Stimulated activated CD8-positive, alpha-beta memory T cell treated with anti-CD3 and anti-CD28 coated beads, Interleukin-4, amount 100 ng/mL, for 48 hours (primary cell): Measurements from ENCODE around the gene ATP8B1.

ENCODE experiments used
- DNase-seq: peaks from one replicate; pipeline ENCODE4 v3.0.0-alpha.2; 2020

Gene ATP8B1

DNA sequence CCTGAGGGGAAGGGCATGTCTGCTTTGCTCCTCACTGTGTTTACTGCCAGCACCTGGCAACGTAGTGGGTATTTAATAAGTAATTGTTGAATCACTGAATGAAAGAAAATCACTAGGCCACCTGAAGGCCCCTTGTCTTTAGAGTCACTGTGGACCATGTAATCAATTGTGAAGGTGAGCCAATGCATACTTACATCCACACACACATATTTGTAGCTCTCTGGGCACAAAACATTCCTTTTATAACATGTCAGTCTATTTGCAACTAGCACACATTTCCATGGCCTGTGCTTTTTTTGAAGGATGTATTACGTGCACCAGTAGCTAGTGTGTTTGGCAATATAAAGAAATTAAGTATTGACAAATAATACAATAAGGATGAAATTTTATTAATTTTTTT, 11.2 kb downstream of the ATP8B1 start:
- no peak for DNase-seq

DNA sequence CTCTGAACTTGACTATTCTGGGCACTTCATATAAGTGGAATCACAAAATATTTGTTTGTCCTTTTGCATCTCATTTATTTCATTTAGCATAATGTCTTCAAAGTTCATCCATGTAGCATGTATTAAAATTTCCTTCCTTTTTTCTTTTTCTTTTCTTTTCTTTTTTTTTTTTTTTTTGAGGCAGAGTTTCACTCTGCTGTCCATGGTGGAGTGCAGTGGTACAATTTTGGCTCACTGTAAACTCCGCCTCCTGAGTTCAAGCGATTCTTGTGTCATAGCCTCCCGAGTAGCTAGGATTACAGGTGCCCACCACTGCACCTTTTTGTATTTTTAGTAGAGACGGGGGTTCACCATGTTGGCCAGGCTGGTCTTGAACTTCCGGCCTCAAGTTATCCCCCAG, 11.9 kb downstream of the ATP8B1 start:
- DNase-seq = no peak

DNA sequence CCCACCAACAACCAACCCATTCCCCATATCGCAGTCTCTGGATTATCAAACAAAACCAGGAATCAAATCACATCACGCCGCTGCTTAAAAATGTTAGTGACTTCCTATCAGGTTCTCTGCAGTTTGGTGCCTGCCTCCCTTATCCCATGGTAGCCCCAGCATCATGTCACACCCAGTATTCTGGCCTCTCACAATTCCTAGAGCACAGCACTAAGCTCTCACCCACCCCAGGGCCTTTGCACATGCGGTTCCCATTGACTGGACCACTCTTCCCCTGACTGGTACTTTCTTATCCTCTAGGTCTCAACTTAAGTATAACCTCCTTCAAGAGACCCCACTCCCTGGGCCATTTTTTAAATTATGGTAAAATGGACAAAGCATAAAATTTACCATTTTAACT, 12.8 kb downstream of the ATP8B1 start:
- DNase-seq = no peak

DNA sequence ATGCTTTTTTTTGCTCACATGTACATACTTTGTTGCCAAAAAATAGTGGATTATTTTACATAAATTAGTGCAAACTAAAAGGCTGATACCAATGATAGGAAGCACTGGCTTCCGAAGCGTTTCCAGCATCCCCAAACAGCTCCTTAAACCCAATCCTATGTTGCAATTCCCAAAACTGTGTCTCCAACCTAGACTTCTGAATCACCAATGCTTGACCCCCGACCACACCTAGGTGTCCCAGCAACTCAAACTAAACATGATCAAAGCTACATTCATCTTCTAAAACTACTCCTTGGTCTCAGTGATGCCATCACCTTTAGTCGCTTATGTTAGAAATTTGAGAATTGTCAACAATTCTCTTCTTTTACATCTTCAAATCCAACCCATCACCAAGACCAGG, 13.4 kb downstream of the ATP8B1 start:
- no peak for DNase-seq

DNA sequence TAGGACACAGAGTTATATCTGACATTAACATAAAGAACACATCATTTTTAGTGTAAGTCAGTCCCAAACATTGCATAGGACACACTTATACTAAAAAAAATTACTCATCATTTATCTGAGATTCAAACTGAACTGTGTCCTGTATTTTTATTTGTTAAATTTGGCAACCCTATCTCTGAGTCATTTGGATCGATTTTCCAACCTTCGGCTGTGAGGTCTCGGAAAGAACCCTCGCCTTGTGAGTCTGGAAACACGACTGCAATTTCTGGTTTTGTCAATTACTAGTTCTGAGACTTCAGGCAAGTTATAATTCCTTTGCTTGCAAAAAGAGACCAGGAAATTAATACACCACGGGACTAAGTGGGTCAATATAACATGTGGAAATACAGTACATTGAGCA, 14.0 kb downstream of the ATP8B1 start:
- no peak for DNase-seq

DNA sequence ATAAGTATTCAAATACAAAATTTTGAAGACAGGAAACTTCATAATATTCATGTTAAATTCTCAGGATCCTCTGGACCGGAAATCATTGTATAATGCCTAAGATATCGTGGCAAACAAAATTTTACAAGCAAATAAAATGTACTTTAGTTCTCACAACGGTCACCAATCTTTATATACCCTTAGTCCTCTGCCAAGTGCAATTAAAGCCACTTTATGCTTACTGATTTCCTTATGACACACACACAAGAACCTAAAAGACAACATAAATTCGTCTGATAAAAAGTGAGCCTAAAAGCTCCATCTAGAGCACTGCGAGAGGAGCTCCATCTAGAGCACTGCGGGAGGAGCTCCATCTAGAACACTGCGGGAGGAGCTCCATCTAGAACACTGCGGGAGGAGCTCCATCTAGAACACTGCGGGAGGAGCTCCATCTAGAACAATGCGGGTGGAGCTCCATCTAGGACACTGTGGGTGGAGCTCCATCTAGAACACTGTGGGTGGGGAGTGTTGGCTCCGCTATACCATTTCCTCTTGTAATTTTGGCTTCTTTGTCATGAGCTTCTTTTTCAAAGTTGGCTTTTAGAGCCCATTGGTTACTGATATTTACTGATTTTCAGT, 15.9 kb downstream of the ATP8B1 start:
- no peak for DNase-seq

DNA sequence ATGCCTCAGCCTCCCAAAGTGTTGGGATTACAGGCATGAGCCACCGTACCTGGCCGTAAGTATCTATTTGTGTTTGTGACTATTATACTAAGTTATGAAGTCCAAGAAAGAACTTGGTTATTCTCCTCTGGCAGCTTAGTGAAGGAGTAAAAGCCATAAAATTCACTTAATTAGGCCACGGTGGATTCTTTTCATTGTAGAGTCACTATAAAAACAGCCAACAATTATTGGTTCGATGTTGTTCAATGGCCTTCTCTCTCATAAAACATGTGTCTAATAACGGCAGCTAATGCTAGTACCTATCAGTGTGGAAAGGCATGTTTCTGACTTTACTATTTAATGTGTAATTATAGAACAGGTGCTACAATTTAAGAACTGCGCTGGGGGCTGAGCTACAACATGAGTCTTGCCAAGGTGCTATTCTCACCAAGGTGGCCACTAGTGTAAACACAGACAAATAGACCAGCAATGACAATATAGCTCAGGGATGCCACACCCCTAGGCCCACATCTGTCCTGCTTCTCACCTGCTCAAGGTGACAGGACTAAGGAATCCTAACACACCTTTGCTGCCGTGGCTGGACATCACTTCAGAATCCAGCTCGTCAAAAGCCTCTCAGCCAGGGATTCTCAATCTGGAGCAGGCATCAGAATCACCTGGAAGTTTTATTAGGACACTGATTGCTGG, 17.2 kb downstream of the ATP8B1 start:
- no peak for DNase-seq

DNA sequence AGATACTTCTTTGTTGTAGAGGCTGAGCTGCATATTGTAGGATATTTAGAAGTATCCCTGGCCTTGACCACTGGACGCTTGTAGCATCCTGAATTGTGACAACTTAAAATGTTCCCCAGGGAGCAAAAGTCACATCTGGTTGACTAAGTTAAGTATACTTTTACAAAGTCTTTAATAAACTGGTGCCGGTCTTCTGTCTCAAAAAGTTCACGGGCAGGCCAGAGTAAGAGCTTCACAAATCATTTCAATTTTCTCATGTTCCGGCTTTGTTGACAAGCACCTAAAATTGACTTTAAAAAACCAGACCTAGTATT, 18.4 kb downstream of the ATP8B1 start:
- no peak for DNase-seq

DNA sequence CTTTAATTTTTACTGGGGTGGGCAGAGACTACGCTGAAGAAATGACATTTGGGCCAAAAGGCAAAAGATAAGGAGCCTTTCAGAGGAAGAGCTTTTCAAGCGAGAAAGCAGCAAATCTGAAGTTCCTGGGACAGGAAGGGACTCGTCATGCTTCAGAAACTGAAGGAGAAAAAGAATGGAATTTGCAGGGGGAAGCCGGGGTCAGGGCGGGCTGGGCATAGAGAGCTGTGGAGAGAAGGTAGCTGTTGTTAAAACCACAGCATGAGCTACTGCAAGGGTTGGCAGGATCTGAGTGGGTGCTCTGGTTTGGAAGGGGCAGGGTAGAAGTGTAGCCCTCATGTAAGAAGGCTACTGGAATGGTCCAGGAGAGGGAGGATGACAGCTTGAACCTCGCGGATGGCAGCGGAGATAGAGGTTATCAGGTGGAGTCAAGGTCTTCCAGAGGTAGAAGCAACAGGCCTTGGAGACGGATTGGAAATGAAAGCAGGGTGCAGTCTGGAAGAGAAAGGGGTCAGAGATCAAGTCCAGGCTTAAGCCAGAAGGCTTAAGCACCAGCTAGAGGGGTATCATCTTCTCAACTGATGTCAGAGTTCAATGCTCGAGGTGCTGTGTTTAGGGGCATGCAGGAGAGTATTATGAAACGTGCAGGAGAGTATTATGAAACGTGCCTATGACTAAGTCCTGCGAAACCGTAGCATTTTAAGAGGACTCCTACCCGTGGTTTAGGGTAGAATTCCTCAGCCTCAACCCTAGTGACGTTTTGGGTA, 18.9 kb downstream of the ATP8B1 start:
- DNase-seq = no peak

DNA sequence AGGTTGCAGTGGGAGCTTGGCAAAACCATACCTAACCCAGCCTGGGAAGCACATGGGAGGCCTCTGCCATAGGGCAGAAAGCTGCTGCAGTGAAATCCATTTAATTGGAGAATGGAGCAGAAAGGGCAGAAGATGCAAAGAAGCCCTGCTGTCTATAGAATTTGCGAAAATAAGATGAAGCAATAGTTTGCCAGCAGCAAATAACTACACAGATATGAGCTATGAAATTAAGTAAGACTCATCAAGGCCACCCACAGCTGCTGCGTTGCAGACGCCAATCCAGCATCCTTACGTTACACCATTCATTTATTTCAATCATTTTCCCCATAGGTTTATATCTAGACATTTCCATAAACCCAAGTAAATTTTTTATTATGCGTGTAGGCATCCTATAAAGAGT, 21.1 kb downstream of the ATP8B1 start:
- DNase-seq = no peak

DNA sequence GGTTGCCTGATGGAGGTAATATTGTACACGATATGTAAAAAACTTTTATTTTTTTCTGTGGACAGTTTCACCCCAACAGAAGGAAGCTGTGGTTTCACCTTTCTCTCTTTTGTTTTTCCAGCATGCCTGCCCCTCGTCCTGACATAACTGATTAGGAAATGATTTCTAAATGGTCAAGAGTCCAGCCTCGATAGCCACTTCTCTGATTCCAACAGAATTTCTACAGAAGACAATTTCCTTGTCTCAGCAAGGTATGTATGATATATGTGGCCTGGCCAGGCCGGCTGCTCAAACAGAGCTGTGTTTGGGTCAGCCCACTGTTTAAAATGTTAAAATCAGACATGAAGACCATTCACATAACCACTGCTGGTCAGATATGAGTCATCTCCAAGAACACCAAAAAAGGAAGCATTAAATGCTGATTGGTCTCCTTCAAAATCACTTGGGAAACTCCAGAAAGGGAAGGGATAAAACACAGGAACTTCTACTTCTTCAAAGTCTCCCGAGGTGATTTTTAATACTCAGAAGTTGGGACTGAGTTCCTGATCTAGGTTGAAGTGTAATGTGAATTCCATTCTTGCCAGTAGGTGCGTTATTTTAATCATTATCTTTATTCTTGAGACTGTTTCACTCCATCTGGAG, 22.3 kb downstream of the ATP8B1 start:
- DNase-seq = no peak

DNA sequence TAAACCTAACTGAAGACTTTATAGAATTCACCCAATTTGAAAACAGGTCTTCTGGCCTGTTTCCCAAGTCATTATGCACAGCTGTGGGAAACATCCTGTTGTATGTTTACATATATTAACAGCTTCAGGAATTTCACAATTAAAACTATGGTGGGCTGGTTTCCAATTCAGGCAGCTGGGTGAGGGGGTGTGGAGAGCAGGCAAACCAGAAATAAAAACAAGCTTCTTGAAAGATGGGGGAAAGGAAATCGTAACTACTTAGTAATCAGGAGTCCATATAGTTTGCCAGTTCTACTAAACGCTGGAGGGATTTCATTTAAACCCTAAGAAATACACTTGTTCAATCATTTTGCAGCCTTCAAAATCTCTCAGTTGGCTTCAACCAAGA, 22.8 kb downstream of the ATP8B1 start:
- no peak for DNase-seq

DNA sequence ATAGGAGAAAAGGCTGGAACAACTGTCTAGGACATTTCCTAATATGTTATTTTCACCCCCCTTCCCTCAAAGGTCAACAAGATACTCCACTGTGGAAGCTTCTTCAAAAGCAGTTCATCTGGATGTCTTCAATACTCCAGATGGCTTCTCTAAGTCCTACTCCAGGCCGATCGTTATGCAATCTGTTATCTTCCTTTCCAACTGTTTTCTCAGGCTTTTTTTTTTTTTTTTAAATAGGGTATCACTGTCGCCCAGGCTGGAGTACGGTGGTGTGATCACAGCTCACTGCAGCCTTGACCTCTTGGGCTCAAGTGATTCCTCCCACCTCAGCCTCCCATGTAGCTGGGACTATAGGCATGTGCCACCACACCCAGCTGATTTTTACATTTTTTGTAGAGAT, 26.3 kb downstream of the ATP8B1 start:
- DNase-seq = no peak

DNA sequence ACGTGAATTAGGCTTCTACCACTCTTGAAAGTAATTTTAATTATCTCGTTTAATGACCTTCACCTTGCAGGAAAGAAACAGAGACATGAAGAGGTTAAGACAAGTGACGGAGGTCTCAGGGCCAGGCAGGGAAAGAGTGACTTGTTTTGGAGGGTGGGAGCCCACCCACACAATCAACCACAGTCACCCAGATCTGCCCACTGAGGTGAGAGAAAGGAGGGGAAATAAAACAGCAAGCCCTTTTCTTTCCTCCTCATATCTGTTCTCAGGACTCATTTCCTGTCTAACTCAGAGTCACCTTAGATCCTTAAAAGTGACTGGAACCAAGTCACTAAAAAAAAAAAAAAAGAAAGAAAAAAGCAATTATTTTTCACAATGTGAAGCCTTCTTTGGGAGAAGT, 26.8 kb downstream of the ATP8B1 start:
- DNase-seq = peak; percentile 28

DNA sequence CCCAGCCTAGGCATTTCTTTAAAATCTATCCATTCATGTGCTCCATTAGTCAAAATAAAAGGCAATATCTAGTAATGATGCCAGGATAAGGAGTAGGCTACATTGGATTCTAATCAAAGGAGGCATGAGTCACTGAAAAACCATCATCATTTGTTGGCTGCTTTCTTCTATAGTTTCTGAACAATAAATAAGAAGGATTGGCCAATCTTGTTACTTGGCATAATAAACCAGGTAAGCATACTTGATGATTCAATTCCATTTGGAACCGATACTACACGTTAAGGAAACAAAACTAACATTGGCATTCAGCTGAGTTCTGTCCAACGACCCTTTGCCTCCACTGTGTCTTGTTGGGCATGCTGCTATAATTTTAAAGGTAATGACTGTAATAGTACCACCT, 27.2 kb downstream of the ATP8B1 start:
- DNase-seq = no peak

DNA sequence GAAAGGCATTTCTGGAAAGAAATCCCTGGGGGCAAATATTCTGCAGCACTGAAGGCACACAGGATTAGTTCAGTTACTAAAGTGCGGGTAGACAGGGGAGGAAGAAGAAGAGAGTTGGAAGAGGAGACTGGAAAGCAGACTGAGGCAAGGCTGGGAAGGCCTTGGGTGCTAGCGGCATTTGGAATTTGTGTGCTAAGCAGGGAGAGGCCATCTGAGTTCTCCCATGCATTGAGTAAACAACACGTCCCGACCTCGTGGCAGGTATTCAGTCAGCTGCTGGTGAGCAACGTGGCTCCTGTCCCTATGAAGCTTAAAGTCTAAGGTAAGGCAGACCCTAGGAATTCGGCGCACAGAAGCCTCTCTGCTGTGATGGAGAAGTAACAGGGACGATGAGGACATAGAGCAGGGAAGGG, 30.7 kb downstream of the ATP8B1 start:
- no peak for DNase-seq

DNA sequence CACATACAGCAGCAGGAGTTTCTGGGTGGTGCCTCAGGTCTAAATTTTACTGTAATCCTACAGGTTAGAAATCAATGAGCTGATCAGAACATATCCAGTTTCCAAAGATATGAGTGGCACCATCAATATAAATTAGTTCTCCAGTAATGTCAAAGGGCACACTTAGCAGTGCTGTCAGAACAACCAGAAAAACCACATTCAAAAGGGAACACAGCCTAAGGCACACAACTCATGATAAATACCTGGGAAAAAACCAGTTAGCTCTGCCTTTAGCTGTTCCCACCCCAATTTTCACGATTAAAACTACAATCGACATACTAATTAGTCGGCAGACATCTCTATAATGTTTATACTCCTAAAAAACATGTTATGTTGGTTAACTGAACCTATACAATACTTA, 31.5 kb downstream of the ATP8B1 start:
- no peak for DNase-seq

DNA sequence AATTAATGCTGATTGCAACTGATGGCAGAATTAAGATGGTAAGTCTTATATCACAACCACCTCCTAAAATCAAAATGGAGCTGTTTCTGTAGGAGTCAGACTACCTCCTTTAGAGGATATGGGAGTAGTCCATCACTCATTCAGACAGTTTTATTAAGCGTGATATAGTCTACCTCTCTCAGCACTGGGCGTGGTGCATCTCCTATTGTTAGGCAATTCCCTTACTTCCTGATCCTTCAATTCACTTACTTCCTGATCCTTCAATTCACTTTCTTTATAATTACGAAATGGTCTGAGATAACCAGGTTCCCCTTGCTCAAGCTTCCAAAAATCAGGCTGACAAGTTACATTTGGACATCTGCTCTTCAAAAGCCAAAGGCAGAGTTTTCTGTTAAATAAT, 31.9 kb downstream of the ATP8B1 start:
- DNase-seq = no peak

DNA sequence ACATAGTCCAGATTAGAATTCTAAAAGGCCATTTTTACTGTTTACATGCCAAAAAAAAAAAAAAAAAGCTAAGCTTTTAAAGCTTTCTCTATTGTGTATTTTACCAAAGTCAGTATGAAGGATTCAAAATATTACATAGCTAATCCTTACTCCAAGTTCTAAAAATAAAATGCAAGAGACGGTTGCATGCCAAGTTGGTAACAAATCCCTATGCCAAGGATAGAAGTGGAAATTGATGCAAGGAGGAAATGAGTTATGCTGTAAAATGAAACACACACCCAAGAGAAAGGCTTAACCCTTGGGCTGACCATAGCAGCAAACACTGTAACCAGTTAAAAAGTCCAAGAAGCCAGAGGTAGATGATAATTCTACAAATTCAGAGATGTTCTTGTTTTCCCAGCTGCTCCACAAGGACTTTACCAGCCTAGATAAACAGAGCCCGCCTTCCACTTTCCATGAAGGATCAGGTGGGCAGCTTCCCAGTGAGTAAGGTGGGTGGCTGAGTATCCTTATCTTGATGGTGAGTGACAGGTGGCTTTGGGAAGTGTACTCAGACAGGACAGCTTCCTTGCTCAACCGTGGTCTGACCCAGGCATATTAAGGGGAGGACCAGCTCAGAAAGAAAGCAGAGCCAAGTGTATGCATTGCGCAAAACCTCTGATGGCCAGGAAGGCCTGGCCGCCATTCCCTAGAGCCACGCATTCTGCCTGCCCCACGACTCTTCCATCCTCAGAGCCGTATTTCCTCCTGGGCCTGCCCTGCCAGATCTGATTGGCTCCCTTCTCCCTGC, 34.4 kb downstream of the ATP8B1 start:
- no peak for DNase-seq

DNA sequence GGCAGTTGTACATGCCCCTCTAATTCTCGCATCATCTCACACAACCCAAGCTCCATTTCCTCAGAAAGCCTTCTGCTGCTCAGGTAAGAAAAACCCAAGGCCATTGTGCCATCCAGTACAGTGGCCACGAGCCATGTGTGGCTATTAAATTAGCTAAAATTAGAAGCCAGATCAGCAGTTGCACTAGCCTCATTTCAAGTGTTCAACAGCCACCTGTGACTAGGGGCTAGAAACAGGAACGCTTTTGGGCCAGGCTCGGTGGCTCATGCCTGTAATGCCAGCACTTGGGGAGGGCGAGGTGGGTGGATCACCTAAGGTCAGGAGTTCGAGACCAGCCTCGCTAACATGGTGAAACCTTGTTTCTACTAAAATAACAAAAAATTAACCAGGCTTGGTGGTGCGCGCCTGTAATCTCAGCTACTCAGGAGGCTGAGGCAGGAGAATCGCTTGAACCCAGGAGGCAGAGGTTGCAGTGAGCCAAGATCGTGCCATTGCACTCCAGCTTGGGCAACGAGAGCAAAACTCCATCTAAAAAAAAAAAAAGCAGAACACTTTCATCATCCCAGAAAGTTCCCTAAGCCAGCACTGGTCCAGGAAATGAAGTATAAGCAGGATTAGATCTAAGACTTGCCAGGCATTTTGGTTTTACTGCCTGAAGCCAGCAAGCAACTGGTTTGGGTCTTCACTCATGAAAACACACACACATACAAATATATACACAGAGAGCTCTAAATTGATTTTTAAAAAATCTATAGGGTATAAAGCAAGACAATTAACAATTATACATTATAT, 35.7 kb downstream of the ATP8B1 start:
- DNase-seq = no peak

DNA sequence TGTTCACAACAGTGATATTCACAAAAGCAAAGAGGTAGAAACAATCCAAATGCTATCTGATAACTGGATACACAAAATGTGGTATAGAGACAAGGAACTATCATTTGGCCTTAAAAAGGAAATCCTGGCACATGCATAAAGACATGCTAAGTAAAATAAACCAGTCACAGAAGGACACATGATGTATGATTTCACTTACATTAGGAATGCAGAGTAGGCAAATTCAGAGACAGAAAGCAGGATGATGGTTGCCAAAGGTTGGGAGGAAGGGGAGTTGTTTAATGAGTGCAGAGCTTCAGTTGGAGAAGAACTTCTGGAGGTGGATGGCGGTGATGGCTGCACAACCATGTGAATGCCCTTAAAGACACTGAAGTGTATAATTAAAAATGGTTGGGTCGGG, 38.1 kb downstream of the ATP8B1 start:
- no peak for DNase-seq

DNA sequence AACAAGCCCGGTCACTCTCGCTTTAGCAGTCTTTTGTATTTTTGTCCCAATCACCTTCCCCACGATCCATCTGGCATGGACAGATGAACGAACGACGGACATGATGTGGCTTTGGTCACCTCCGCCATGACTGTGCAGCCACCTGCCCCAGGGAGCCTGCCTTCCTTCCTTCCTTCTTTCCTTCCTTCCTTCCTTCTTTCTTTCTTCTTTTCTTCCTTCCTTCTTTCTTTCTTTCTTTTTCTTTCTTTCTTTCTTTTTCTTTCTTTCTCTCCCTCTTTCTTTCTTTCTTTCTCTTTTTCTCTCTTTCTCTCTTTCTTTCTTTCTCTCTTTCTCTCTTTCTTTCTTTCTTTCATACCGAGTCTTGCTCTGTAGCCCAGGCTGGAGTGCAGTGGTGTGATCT, 39.0 kb downstream of the ATP8B1 start:
- DNase-seq = no peak
